ENCODE results near the gene ZNF333.

ZNF333 gene

GRCh38 chr19:14689598-14690503 is at the start of gene ZNF333:
ZNF333 (plus strand) TSS chr19:14690048; CDS start chr19:14693492, 3,444 bp downstream.
- peak; percentile 71 for DNase-seq

GRCh38 chr19:14648506-14648905 is 41.3 kb upstream of the ZNF333 start:
- DNase-seq, result no peak

GRCh38 chr19:14649020-14649419 is 40.8 kb upstream of the ZNF333 start:
- DNase-seq, result no peak

GRCh38 chr19:14650161-14650560 is 39.7 kb upstream of the ZNF333 start:
- DNase-seq, result no peak

GRCh38 chr19:14654786-14655560 is 34.9 kb upstream of the ZNF333 start:
- DNase-seq, result no peak

GRCh38 chr19:14655726-14656125 is 34.1 kb upstream of the ZNF333 start:
- no peak for DNase-seq

GRCh38 chr19:14659874-14660489 is 29.9 kb upstream of the ZNF333 start:
- DNase-seq, result no peak

GRCh38 chr19:14661372-14661924 is 28.4 kb upstream of the ZNF333 start:
- DNase-seq, result no peak

GRCh38 chr19:14669940-14670339 is 19.9 kb upstream of the ZNF333 start:
- DNase-seq, result no peak

GRCh38 chr19:14670408-14670807 is 19.4 kb upstream of the ZNF333 start:
- DNase-seq, result no peak

GRCh38 chr19:14672188-14672872 is 17.5 kb upstream of the ZNF333 start:
- DNase-seq, result no peak

- DNase-seq, result no peak
Observed at GRCh38 chr19:14673088-14673487, 16.8 kb upstream of the ZNF333 start.

GRCh38 chr19:14674764-14675163 is 15.1 kb upstream of the ZNF333 start, which contains the start of gene ADGRE3:
ADGRE3 (minus strand) TSS chr19:14674844; CDS start chr19:14674770, 74 bp downstream.
- DNase-seq, result no peak

GRCh38 chr19:14676762-14677161 is 13.1 kb upstream of the ZNF333 start:
- no peak for DNase-seq

GRCh38 chr19:14677464-14677863 is 12.4 kb upstream of the ZNF333 start:
- DNase-seq, result no peak

- no peak for DNase-seq
Observed at GRCh38 chr19:14678199-14678598, 11.6 kb upstream of the ZNF333 start.

- no peak for DNase-seq
Observed at GRCh38 chr19:14682084-14682483, 7.8 kb upstream of the ZNF333 start.

GRCh38 chr19:14683439-14683838 is 6.4 kb upstream of the ZNF333 start:
- DNase-seq, result no peak

- DNase-seq, result peak; percentile 21
Observed at GRCh38 chr19:14686411-14686810, 3.4 kb upstream of the ZNF333 start.

- no peak for DNase-seq
Observed at GRCh38 chr19:14694641-14695266, 4.9 kb downstream of the ZNF333 start.

GRCh38 chr19:14695471-14695870 is 5.6 kb downstream of the ZNF333 start:
- no peak for DNase-seq

GRCh38 chr19:14699641-14700040 is 9.8 kb downstream of the ZNF333 start:
- DNase-seq, result no peak

Measured in DMS 273 treated with DMSO at 0.1 percent for 48 hours (cell line).